ENCODE data around the gene STAT3. TPM values are rescaled to one million over a fixed set of nuclear protein-coding genes. Genes with fewer than 3 reads are reported as not detected.

The STAT3 gene
- total RNA-seq, 8 experiments from 2014 or later = 31.4 to 386 (median 106) TPM

Other genes with a start within 250 kb of the STAT3 start
- gene RAB5C, start 233.5 kb downstream of the STAT3 start, total RNA-seq = 100 to 1,000 TPM in 3 of 8 experiments, 10 to 100 TPM in 5; 52.6 to 135 (median 92.6) TPM
- gene KCNH4, start 207.3 kb downstream of the STAT3 start, total RNA-seq = under 1 TPM; 0.13 to 0.33 (median 0.20) TPM
- not detected for gene HCRT, start 203.0 kb downstream of the STAT3 start, total RNA-seq
- 10 to 100 TPM in 5 of 8 experiments, 1 to 10 TPM in 3; 7.0 to 27.3 (median 11.0) TPM for gene GHDC, start 193.9 kb downstream of the STAT3 start, total RNA-seq
- gene STAT5B, start 112.1 kb downstream of the STAT3 start, total RNA-seq = 10 to 100 TPM; 21.6 to 27.7 (median 23.5) TPM
- gene STAT5A, start 99.9 kb downstream of the STAT3 start, total RNA-seq = 10 to 100 TPM in 1 of 8 experiments, 1 to 10 TPM in 6, under 1 TPM in 1; 0.93 to 12.0 (median 3.0) TPM
- 10 to 100 TPM in 4 of 8 experiments, under 1 TPM in 4; 0.05 to 74.8 (median 12.8) TPM for gene CAVIN1, start 34.8 kb upstream of the STAT3 start, total RNA-seq
- 100 to 1,000 TPM in 2 of 8 experiments, 10 to 100 TPM in 6; 45.4 to 115 (median 75.7) TPM for gene ATP6V0A1, start 70.4 kb upstream of the STAT3 start, total RNA-seq
- 10 to 100 TPM in 5 of 8 experiments, 1 to 10 TPM in 3; 6.3 to 55.8 (median 18.5) TPM for gene NAGLU, start 147.8 kb upstream of the STAT3 start, total RNA-seq
- 1 to 10 TPM; 1.7 to 6.3 (median 5.4) TPM for gene HSD17B1, start 164.5 kb upstream of the STAT3 start, total RNA-seq
- gene COASY, start 173.7 kb upstream of the STAT3 start, total RNA-seq = 10 to 100 TPM; 20.8 to 82.7 (median 30.8) TPM
- gene MLX, start 178.7 kb upstream of the STAT3 start, total RNA-seq = 10 to 100 TPM; 17.3 to 48.0 (median 25.6) TPM
- 10 to 100 TPM in 7 of 8 experiments, 1 to 10 TPM in 1; 1.5 to 24.7 (median 12.1) TPM for gene PSMC3IP, start 189.3 kb upstream of the STAT3 start, total RNA-seq
- gene RETREG3, start 220.9 kb upstream of the STAT3 start, total RNA-seq = 10 to 100 TPM; 27.1 to 40.2 (median 32.8) TPM
- gene TUBG1, start 221.2 kb upstream of the STAT3 start, total RNA-seq = 10 to 100 TPM; 24.7 to 67.7 (median 39.3) TPM

All from motor neuron (in vitro differentiated cells).